ENCODE measurements around the gene LRP1. TPM values are rescaled to one million over a fixed set of nuclear protein-coding genes. Genes with fewer than 3 reads are reported as not detected.

The LRP1 gene
- total RNA-seq, 2 donors from 2014 or later, result 53.5 to 198 TPM

DNA sequence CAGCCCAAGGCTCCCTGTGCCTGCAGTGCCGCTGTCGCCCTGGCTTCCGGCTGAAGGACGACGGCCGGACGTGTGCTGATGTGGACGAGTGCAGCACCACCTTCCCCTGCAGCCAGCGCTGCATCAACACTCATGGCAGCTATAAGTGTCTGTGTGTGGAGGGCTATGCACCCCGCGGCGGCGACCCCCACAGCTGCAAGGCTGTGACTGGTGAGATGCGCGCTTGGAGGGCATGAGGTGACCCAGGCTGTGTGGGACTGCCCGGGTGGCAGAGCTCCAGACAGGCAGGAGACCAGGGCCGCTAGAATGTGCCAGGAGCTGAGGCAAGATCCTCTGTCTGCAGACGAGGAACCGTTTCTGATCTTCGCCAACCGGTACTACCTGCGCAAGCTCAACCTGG, 68.7 kb downstream of the LRP1 start:
- no peaks in the 10 kb centered on the region for H3K9me3 ChIP-seq
- H3K36me3 ChIP-seq, result peaks cover 8 to 39% of the 10 kb centered on the region in 2 donors
- H3K27me3 ChIP-seq (replicated peaks; ENCODE audit: insufficient read depth), result no peaks in the 10 kb centered on the region
- TF ChIP-seq POLR2AphosphoS5 (IDR thresholded peaks at IDR 0.05), result no peak
- TF ChIP-seq, protein P1, sequence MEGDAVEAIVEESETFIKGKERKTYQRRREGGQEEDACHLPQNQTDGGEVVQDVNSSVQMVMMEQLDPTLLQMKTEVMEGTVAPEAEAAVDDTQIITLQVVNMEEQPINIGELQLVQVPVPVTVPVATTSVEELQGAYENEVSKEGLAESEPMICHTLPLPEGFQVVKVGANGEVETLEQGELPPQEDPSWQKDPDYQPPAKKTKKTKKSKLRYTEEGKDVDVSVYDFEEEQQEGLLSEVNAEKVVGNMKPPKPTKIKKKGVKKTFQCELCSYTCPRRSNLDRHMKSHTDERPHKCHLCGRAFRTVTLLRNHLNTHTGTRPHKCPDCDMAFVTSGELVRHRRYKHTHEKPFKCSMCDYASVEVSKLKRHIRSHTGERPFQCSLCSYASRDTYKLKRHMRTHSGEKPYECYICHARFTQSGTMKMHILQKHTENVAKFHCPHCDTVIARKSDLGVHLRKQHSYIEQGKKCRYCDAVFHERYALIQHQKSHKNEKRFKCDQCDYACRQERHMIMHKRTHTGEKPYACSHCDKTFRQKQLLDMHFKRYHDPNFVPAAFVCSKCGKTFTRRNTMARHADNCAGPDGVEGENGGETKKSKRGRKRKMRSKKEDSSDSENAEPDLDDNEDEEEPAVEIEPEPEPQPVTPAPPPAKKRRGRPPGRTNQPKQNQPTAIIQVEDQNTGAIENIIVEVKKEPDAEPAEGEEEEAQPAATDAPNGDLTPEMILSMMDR (IDR thresholded peaks at IDR 0.05), result no peak
- no peak for DNase-seq (ENCODE audit: low spot score)
- intact Hi-C loops (cut with DNase I), result no loop called here
- no peak overlapping the region for H3K4me3 ChIP-seq
- no peak overlapping the region for H3K27ac ChIP-seq
- H3K4me1 ChIP-seq (replicated peaks), result no peaks in the 10 kb centered on the region
- 90% methylated on average over 21 of the region's 22 CpGs for WGBS

DNA sequence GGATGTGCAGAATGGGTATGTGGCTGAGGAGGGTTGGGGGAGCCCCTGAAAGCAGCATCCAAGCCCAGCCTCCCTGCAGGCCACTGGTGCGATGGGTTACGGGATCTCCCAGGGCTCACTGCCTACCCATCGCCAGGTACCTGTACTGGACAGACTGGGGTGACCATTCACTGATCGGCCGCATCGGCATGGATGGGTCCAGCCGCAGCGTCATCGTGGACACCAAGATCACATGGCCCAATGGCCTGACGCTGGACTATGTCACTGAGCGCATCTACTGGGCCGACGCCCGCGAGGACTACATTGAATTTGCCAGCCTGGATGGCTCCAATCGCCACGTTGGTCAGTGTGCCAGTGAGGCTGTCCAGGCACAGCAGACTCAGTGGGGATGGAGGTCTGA, 70.0 kb downstream of the LRP1 start:
- no peaks in the 10 kb centered on the region for H3K9me3 ChIP-seq
- H3K4me3 ChIP-seq, result no peak overlapping the region
- WGBS, result 91% methylated on average over 17 of the region's 17 CpGs
- intact Hi-C loops (cut with DNase I), result no loop called here
- no peak for DNase-seq (ENCODE audit: low spot score)
- no peaks in the 10 kb centered on the region for H3K27me3 ChIP-seq (replicated peaks; ENCODE audit: insufficient read depth)
- no peak overlapping the region for H3K27ac ChIP-seq
- H3K4me1 ChIP-seq (replicated peaks), result no peaks in the 10 kb centered on the region
- TF ChIP-seq POLR2A (IDR thresholded peaks at IDR 0.05) (no peak), POLR2AphosphoS5 (IDR thresholded peaks at IDR 0.05) (no peak)
- TF ChIP-seq, protein P1 (IDR thresholded peaks at IDR 0.05), result no peak
- peaks cover 20 to 42% of the 10 kb centered on the region in 2 donors for H3K36me3 ChIP-seq

DNA sequence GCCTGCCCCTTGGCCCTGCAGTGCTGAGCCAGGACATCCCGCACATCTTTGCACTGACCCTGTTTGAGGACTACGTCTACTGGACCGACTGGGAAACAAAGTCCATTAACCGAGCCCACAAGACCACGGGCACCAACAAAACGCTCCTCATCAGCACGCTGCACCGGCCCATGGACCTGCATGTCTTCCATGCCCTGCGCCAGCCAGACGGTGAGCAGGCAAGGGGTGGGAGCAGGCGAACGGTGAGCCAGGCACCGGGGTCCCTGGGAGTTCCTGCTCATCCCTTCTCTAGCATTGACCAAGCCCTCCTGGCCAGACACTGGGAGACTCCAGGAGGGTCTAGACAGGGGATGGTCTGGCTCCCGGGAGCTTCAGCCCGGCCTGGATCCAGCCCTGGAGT, 70.9 kb downstream of the LRP1 start:
- no peak overlapping the region for H3K27ac ChIP-seq
- intact Hi-C loops (cut with DNase I), result no loop called here
- TF ChIP-seq POLR2AphosphoS5 (IDR thresholded peaks at IDR 0.05), result no peak
- TF ChIP-seq, protein P1 (IDR thresholded peaks at IDR 0.05), result no peak
- TF ChIP-seq POLR2A (IDR thresholded peaks at IDR 0.05), result no peak
- H3K27me3 ChIP-seq (replicated peaks; ENCODE audit: insufficient read depth), result no peaks in the 10 kb centered on the region
- H3K9me3 ChIP-seq, result no peaks in the 10 kb centered on the region
- no peak for DNase-seq (ENCODE audit: low spot score)
- no peak overlapping the region for H3K4me3 ChIP-seq
- H3K4me1 ChIP-seq (replicated peaks), result no peaks in the 10 kb centered on the region
- 89% methylated on average over 13 of the region's 15 CpGs for WGBS
- peaks cover 20 to 34% of the 10 kb centered on the region in 2 donors for H3K36me3 ChIP-seq

DNA sequence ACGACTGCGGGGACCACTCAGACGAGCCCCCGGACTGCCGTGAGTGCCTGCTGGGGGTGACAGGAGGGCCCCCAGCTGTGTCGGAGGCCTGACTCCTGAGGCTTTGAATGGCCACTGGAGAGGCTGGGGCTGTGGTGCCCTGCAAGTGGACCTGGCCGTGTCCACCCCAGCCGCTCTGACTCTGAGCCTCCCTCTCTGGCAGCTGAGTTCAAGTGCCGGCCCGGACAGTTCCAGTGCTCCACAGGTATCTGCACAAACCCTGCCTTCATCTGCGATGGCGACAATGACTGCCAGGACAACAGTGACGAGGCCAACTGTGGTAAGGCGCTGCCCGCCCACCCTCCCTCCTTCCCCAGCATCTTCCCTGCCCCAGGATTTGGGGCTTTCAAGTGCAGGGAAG, 72.2 kb downstream of the LRP1 start:
- Histone ChIP-seq H3K27ac (no peak overlapping the region), H3K4me1 (replicated peaks) (no peaks in the 10 kb centered on the region), H3K36me3 (peaks cover 13 to 27% of the 10 kb centered on the region in 2 donors), H3K9me3 (no peaks in the 10 kb centered on the region), H3K4me3 (no peak overlapping the region), H3K27me3 (replicated peaks; ENCODE audit: insufficient read depth) (no peaks in the 10 kb centered on the region)
- no peak for TF ChIP-seq POLR2A (IDR thresholded peaks at IDR 0.05)
- TF ChIP-seq, protein P1 (IDR thresholded peaks at IDR 0.05), result no peak
- TF ChIP-seq POLR2AphosphoS5 (IDR thresholded peaks at IDR 0.05), result no peak
- intact Hi-C loops (cut with DNase I), result no loop called here
- WGBS, result 89% methylated on average over 13 of the region's 15 CpGs
- no peak for DNase-seq (ENCODE audit: low spot score)

DNA sequence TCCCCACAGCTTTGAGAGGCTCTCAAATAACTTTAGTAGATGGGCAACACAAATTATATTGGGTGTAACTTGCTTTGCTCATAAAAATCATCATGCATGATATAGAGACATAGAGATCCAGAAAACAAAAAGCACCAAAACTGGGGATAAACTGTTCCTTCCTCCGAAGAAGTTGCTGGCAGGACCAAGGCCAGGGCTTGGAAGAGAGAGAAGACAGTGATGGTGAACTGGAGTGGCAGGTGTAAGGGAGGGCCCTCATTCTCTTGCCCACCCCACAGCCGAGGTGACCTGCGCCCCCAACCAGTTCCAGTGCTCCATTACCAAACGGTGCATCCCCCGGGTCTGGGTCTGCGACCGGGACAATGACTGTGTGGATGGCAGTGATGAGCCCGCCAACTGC, 72.9 kb downstream of the LRP1 start:
- H3K4me1 ChIP-seq (replicated peaks), result no peaks in the 10 kb centered on the region
- TF ChIP-seq, protein P1 (IDR thresholded peaks at IDR 0.05), result no peak
- no peak for TF ChIP-seq POLR2AphosphoS5 (IDR thresholded peaks at IDR 0.05)
- TF ChIP-seq POLR2A (IDR thresholded peaks at IDR 0.05), result no peak
- WGBS, result 78% methylated on average over 8 of the region's 8 CpGs

More for the DNA sequence above, 72.9 kb downstream of the LRP1 start:
- intact Hi-C loops (cut with DNase I), result no loop called here
- Histone ChIP-seq H3K27me3 (replicated peaks; ENCODE audit: insufficient read depth) (no peaks in the 10 kb centered on the region), H3K9me3 (no peaks in the 10 kb centered on the region), H3K4me3 (no peak overlapping the region), H3K36me3 (peaks cover 17 to 31% of the 10 kb centered on the region in 2 donors), H3K27ac (no peak overlapping the region)
- DNase-seq (ENCODE audit: low spot score), result no peak

Data from prostate gland (tissue), 2 donors.